A549 (cell line): Measurements from ENCODE around the gene INVS.

ENCODE experiments used
- EP300 ChIP-seq, 2 experiments: fragments of >200 bp; sonication (Bioruptor Twin); formaldehyde crosslinking; IDR thresholded peaks; 2 replicates in 1 of 2; 3 replicates in 1 of 2; pipeline ENCODE4 v1.6.1; 2016 to 2017
- HOXA7 ChIP-seq: fragments of 250-450 bp; sonication (Bioruptor Pico); IDR thresholded peaks from 2 replicates; pipeline ENCODE4 v1.5.0; 2020; ENCODE audit warnings: mild to moderate bottlenecking, moderate library complexity
- MAFK ChIP-seq: fragments of 450-650 bp; IDR thresholded peaks from 2 replicates; pipeline ENCODE4 v1.6.1; 2014; ENCODE audit not compliant: partially characterized antibody
- MYC ChIP-seq: IDR thresholded peaks from 2 replicates; pipeline ENCODE4 v1.6.1; 2012; ENCODE audit warnings: mild to moderate bottlenecking, inconsistent platforms, low read length, improper control_type of control experiment, borderline replicate concordance
- POLR2A ChIP-seq: IDR thresholded peaks from 2 replicates; pipeline ENCODE4 v1.6.1; 2012; ENCODE audit warnings: mild to moderate bottlenecking, low read length
- TF ChIP-seq, protein P1 (sequence below): fragments of >200 bp; sonication (Bioruptor Twin); formaldehyde crosslinking; IDR thresholded peaks from 3 replicates; pipeline ENCODE4 v1.5.1; 2016
- TF ChIP-seq, protein P2 (sequence below): fragments of 250-450 bp; sonication (Bioruptor Pico); IDR thresholded peaks from 2 replicates; pipeline ENCODE4 v1.5.0; 2021; ENCODE audit warnings: mild to moderate bottlenecking, moderate library complexity, borderline replicate concordance

DNA sequence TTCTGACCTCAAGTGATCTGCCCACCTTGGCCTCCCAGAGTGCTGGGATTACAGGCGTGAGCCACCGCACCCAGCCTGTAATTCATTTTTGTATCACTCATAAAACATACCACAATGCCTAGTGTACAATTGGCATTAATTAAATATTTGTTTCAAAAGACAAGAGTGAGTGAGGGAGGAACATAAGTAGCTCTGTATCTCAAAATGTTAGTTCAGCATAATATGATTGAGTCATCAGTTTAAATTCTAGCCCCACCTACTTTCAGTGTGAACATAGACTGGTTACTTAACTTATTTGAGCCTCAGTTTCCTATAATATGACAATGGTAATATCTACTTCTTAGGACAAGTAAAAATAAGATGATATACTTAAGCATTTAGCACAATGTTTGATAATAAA is 26.9 kb downstream of the INVS start:
- TF ChIP-seq HOXA7 (CRISPR knock-in tag) (no peak), POLR2A (no peak), MYC (no peak), MAFK (peak; percentile 53), EP300 (IDR thresholded peaks at IDR 0.05) (no peak)
- TF ChIP-seq, protein P1, sequence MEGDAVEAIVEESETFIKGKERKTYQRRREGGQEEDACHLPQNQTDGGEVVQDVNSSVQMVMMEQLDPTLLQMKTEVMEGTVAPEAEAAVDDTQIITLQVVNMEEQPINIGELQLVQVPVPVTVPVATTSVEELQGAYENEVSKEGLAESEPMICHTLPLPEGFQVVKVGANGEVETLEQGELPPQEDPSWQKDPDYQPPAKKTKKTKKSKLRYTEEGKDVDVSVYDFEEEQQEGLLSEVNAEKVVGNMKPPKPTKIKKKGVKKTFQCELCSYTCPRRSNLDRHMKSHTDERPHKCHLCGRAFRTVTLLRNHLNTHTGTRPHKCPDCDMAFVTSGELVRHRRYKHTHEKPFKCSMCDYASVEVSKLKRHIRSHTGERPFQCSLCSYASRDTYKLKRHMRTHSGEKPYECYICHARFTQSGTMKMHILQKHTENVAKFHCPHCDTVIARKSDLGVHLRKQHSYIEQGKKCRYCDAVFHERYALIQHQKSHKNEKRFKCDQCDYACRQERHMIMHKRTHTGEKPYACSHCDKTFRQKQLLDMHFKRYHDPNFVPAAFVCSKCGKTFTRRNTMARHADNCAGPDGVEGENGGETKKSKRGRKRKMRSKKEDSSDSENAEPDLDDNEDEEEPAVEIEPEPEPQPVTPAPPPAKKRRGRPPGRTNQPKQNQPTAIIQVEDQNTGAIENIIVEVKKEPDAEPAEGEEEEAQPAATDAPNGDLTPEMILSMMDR: no peak
- TF ChIP-seq, protein P2, sequence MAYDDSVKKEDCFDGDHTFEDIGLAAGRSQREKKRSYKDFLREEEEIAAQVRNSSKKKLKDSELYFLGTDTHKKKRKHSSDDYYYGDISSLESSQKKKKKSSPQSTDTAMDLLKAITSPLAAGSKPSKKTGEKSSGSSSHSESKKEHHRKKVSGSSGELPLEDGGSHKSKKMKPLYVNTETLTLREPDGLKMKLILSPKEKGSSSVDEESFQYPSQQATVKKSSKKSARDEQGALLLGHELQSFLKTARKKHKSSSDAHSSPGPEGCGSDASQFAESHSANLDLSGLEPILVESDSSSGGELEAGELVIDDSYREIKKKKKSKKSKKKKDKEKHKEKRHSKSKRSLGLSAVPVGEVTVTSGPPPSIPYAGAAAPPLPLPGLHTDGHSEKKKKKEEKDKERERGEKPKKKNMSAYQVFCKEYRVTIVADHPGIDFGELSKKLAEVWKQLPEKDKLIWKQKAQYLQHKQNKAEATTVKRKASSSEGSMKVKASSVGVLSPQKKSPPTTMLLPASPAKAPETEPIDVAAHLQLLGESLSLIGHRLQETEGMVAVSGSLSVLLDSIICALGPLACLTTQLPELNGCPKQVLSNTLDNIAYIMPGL (CRISPR knock-in tag): no peak
